HL-60 (cell line): ENCODE results near the gene CHMP4B.

Experiments used
- DNase-seq, 2 experiments: peaks; one replicate each; pipeline ENCODE4 v3.0.0-alpha.2; 2010 to 2020; ENCODE audit warnings: low read depth in 1 of 2, low spot score in 1 of 2
- H3K27ac ChIP-seq: fragments of 250-450 bp; sonication (Bioruptor Pico); replicated peaks from 2 replicates; pipeline ENCODE4 v1.5.1; 2020; ENCODE audit warnings: mild to moderate bottlenecking, moderate library complexity
- H3K27me3 ChIP-seq: fragments of 250-450 bp; sonication (Bioruptor Pico); 2 replicates; pipeline ENCODE4 v1.5.1; 2021; ENCODE audit warnings: mild to moderate bottlenecking, moderate library complexity; ENCODE audit not compliant: insufficient read depth, poor library complexity, severe bottlenecking
- H3K4me3 ChIP-seq: replicated peaks from 2 replicates; pipeline ENCODE4 v1.5.1; 2011; ENCODE audit warnings: mild to moderate bottlenecking, control low read depth, low read length; ENCODE audit not compliant: insufficient read depth
- CTCF ChIP-seq: IDR thresholded peaks from one replicate; pipeline ENCODE4 v1.5.1; 2011; ENCODE audit warnings: low read length, control low read depth, inconsistent platforms; ENCODE audit not compliant: insufficient read depth
- GABPA ChIP-seq: IDR thresholded peaks from 2 replicates; pipeline ENCODE4 v1.6.1; 2012; ENCODE audit warnings: low read depth
- POLR2AphosphoS5 ChIP-seq: IDR thresholded peaks from 2 replicates; pipeline ENCODE4 v1.6.1; 2012; ENCODE audit warnings: low read depth
- REST ChIP-seq: IDR thresholded peaks from 2 replicates; pipeline ENCODE4 v1.6.1; 2012; ENCODE audit warnings: low read depth; ENCODE audit not compliant: insufficient replicate concordance
- SPI1 ChIP-seq: IDR thresholded peaks from 2 replicates; pipeline ENCODE4 v1.6.1; 2012; ENCODE audit warnings: low read depth, mild to moderate bottlenecking, borderline replicate concordance

Gene CHMP4B

GRCh38 chr20:33825340-33826269 lies 14.5 kb downstream of the CHMP4B start:
- Histone ChIP-seq H3K27me3 (no peaks in the 10 kb centered on the region), H3K4me3 (no peak overlapping the region), H3K27ac (no peak overlapping the region)
- TF ChIP-seq SPI1 (no peak), REST (no peak), CTCF (no peak), GABPA (no peak), POLR2AphosphoS5 (no peak)
- DNase-seq: no peak

- Histone ChIP-seq H3K4me3 (no peak overlapping the region), H3K27ac (no peak overlapping the region), H3K27me3 (no peaks in the 10 kb centered on the region)
- TF ChIP-seq SPI1: no peak
- no peak for TF ChIP-seq REST
- TF ChIP-seq POLR2AphosphoS5: no peak
- no peak for TF ChIP-seq CTCF
- no peak for TF ChIP-seq GABPA
- DNase-seq: no peak
These were observed 15.2 kb downstream of the CHMP4B start for GRCh38 chr20:33826270-33826897.

GRCh38 chr20:33827109-33827508 lies 16.0 kb downstream of the CHMP4B start:
- Histone ChIP-seq H3K27me3 (no peaks in the 10 kb centered on the region), H3K4me3 (no peak overlapping the region), H3K27ac (no peak overlapping the region)
- no peak for DNase-seq
- TF ChIP-seq SPI1 (no peak), POLR2AphosphoS5 (no peak), REST (no peak), CTCF (no peak), GABPA (no peak)
